GM18868 (cell line): Measurements from ENCODE around the gene PRRC2C.
"Not testable (repeated sequence)": the region's sequence is repeated elsewhere in the genome, so short reads cannot be mapped to it uniquely, and the experiment has no call there.

Source experiments
- ATAC-seq: cut with Tn5 transposase; IDR thresholded peaks from one replicate; pipeline ENCODE4 v1.9.1; 2021; ENCODE audit warnings: mild to moderate bottlenecking, moderate library complexity; ENCODE audit not compliant: unreplicated experiment

Gene PRRC2C

GRCh38 chr1:171582589-171582988, 97.3 kb downstream of the PRRC2C start:
- ATAC-seq, result no peak

GRCh38 chr1:171583591-171584201, 98.4 kb downstream of the PRRC2C start:
- ATAC-seq, result no peak

- no peak for ATAC-seq
These were observed 100.4 kb downstream of the PRRC2C start for GRCh38 chr1:171585715-171586114.

GRCh38 chr1:171588230-171588629, 102.9 kb downstream of the PRRC2C start:
- no peak for ATAC-seq

GRCh38 chr1:171590022-171590421, 104.7 kb downstream of the PRRC2C start:
- ATAC-seq, result no peak

- peak; percentile 54 for ATAC-seq
These were observed 110.0 kb downstream of the PRRC2C start for GRCh38 chr1:171595324-171595723.

GRCh38 chr1:171596119-171596518, 110.8 kb downstream of the PRRC2C start:
- ATAC-seq, result no peak

GRCh38 chr1:171596705-171597104, 111.4 kb downstream of the PRRC2C start:
- ATAC-seq, result no peak

- ATAC-seq, result no peak
These were observed 111.9 kb downstream of the PRRC2C start for GRCh38 chr1:171597203-171597602.

GRCh38 chr1:171600310-171600709, 115.0 kb downstream of the PRRC2C start:
- ATAC-seq, result not testable (repeated sequence)

GRCh38 chr1:171600862-171601261, 115.5 kb downstream of the PRRC2C start:
- no peak for ATAC-seq

- not testable (repeated sequence) for ATAC-seq
These were observed 117.7 kb downstream of the PRRC2C start for GRCh38 chr1:171603042-171603441.

GRCh38 chr1:171606402-171606941, 121.1 kb downstream of the PRRC2C start:
- no peak for ATAC-seq

- ATAC-seq, result peak; percentile 74
These were observed 125.1 kb downstream of the PRRC2C start for GRCh38 chr1:171610385-171610784.

- ATAC-seq, result no peak
These were observed 126.0 kb downstream of the PRRC2C start for GRCh38 chr1:171611306-171611705.

GRCh38 chr1:171613282-171613681, 128.0 kb downstream of the PRRC2C start:
- ATAC-seq, result no peak

- ATAC-seq, result peak; percentile 34
These were observed 130.0 kb downstream of the PRRC2C start for GRCh38 chr1:171615122-171615906.

GRCh38 chr1:171616586-171616985, 131.3 kb downstream of the PRRC2C start:
- no peak for ATAC-seq

- ATAC-seq, result no peak
These were observed 136.8 kb downstream of the PRRC2C start, which contains the start of gene MYOCOS for GRCh38 chr1:171622152-171622462. MYOCOS (plus strand) TSS chr1:171622243; CDS start chr1:171623884, 1,641 bp downstream.

- no peak for ATAC-seq
These were observed 138.5 kb downstream of the PRRC2C start for GRCh38 chr1:171623651-171624331.

- ATAC-seq, result no peak
These were observed 139.9 kb downstream of the PRRC2C start for GRCh38 chr1:171625225-171625624.

- ATAC-seq, result no peak
These were observed 141.7 kb downstream of the PRRC2C start for GRCh38 chr1:171627020-171627419.
